ENCODE results near the gene BCAR1. TPM values are rescaled to one million over a fixed set of nuclear protein-coding genes. Genes with fewer than 3 reads are reported as not detected.
A peak's percentile ranks its signal among the peaks of the same experiment; 100 is the strongest.

BCAR1 gene, protein sequence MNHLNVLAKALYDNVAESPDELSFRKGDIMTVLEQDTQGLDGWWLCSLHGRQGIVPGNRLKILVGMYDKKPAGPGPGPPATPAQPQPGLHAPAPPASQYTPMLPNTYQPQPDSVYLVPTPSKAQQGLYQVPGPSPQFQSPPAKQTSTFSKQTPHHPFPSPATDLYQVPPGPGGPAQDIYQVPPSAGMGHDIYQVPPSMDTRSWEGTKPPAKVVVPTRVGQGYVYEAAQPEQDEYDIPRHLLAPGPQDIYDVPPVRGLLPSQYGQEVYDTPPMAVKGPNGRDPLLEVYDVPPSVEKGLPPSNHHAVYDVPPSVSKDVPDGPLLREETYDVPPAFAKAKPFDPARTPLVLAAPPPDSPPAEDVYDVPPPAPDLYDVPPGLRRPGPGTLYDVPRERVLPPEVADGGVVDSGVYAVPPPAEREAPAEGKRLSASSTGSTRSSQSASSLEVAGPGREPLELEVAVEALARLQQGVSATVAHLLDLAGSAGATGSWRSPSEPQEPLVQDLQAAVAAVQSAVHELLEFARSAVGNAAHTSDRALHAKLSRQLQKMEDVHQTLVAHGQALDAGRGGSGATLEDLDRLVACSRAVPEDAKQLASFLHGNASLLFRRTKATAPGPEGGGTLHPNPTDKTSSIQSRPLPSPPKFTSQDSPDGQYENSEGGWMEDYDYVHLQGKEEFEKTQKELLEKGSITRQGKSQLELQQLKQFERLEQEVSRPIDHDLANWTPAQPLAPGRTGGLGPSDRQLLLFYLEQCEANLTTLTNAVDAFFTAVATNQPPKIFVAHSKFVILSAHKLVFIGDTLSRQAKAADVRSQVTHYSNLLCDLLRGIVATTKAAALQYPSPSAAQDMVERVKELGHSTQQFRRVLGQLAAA
- total RNA-seq (2021) = 87.3 to 95.6 TPM (median 88.6 TPM) in 3 replicates
- percentile 74 among the genes with signal in this experiment for Bru-seq, nascent RNA
- long read RNA-seq, experiment 1, transcript BCAR1-201 (7 exons, 3,221 nt) = major isoform, 272 of 623 reads
- long read RNA-seq, experiment 1, transcript BCAR1-212 (3 exons, 2,692 nt) = minor isoform, 19 of 623 reads
- long read RNA-seq, experiment 1, transcript BCAR1-207 (7 exons, 3,192 nt) = minor isoform, 205 of 623 reads
- long read RNA-seq, experiment 1, partial matches to known transcripts = 44 of 623 reads
- long read RNA-seq, experiment 1, other reads (novel, unspliced or antisense) = 79 of 623 reads
- long read RNA-seq, experiment 2, transcript BCAR1-201 (7 exons, 3,221 nt) = minor isoform, 14 of 96 reads
- long read RNA-seq, experiment 2, transcript BCAR1-212 (3 exons, 2,692 nt) = major isoform, 25 of 96 reads
- long read RNA-seq, experiment 2, transcript BCAR1-207 (7 exons, 3,192 nt) = minor isoform, 12 of 96 reads
- long read RNA-seq, experiment 2, partial matches to known transcripts = 14 of 96 reads
- long read RNA-seq, experiment 2, other reads (novel, unspliced or antisense) = 31 of 96 reads
- long read RNA-seq, experiment 3, transcript BCAR1-212 (3 exons, 2,692 nt) = major isoform, 11 of 12 reads
- long read RNA-seq, experiment 3, partial matches to known transcripts = 0 of 12 reads
- long read RNA-seq, experiment 3, other reads (novel, unspliced or antisense) = 1 of 12 reads

DNA sequence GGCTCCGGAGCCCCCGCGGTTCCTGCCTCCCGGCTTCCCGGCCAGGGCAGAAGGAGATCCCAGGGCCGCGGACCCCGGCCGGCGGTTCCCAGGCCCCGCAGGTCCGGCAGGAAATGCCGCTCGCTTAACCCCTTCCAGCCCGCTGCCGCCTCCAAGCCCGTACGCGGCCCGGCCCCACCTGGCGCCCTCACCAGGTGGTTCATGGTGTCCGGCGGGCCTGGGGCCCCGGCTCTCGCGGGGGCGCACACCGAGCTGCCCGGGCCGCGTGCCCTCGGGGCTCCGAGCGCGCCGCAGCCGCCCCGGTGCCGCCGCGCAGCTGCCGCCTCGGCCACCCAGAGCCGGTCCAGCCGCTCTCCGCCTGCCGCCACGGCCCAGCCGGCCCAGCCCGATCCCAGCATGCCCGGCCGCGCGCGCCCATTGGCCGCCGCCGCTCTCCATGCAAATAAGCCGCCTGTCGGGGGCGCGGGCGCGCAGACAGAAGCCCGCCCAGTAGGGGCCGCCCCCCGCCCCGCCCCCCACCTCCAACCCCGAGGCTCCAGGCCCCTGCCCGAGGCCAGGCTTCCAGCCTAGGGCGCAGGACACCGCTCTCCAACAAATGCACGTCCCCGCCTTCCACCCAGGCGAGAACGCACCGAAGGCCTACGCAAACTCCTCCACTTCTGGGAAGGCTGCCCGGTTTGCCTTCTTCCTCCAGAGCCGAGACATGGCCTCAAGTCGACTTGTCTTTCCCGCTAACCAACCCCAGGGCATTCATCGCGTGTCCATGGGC lies at the start of gene BCAR1:
Gene BCAR1 (minus strand): TSS at position 345 of the 769 bp plus-strand sequence. CDS start 142 bp downstream, at position 203.
- ChIA-PET CTCF (interaction anchor here (1.1 to 7.5 kb wide), 3 partner anchors 18 to 134 kb away, joined by 3 to 92 read pairs (median 4); no protein-coding TSS in a partner anchor), POLR2A (interaction anchor here (1.2 to 5.9 kb wide), 4 partner anchors 9 to 23 kb away, joined by 4 to 57 read pairs (median 10); no protein-coding TSS in a partner anchor)
- H3K27me3 Mint-ChIP-seq (ENCODE audit: low read depth) = no peaks in the 10 kb centered on the region
- peak within 1 kb of the TSS; percentile 79 for H3K4me3 Mint-ChIP-seq
- H3K4me1 Mint-ChIP-seq = peaks cover 83% of the 10 kb centered on the region
- no peaks in the 10 kb centered on the region for H3K9me3 Mint-ChIP-seq
- peak; percentile 63 for ATAC-seq
- no peaks in the 10 kb centered on the region for H3K36me3 Mint-ChIP-seq
- peak; percentile 93 for DNase-seq (ENCODE audit: low spot score)
- peak within 1 kb of the TSS; percentile 97 for H3K27ac Mint-ChIP-seq
- TF ChIP-seq NFYB (CRISPR knock-in tag; conservative IDR thresholded peaks at IDR 0.05; ENCODE audit: low read depth) (peak; percentile 55), OVOL2 (CRISPR knock-in tag; IDR thresholded peaks at IDR 0.05; ENCODE audit: borderline replicate concordance) (no peak), SP1 (CRISPR knock-in tag; conservative IDR thresholded peaks at IDR 0.05) (peak; percentile 79), EMX1 (CRISPR knock-in tag; IDR thresholded peaks at IDR 0.05) (peak; percentile 25; the same call in 1 of the 2 replicates), TEAD1 (CRISPR knock-in tag; IDR thresholded peaks at IDR 0.05) (peak; percentile 34; the same call in 1 of the 2 replicates), NFE2L1 (CRISPR knock-in tag; IDR thresholded peaks at IDR 0.05) (no peak), CREM (CRISPR knock-in tag; IDR thresholded peaks at IDR 0.05) (no peak), MYBL2 (CRISPR knock-in tag; IDR thresholded peaks at IDR 0.05) (0 out of 2 replicates have a peak, but pooled peaks have one; percentile 0), ATF1 (CRISPR knock-in tag; IDR thresholded peaks at IDR 0.05) (0 out of 2 replicates have a peak, but pooled peaks have one; percentile 14), GRHL2 (CRISPR knock-in tag; IDR thresholded peaks at IDR 0.05; ENCODE audit: insufficient replicate concordance, severe bottlenecking) (no peak), FOXK1 (CRISPR knock-in tag; IDR thresholded peaks at IDR 0.05) (0 out of 2 replicates have a peak, but pooled peaks have one; percentile 10)
- TF ChIP-seq, protein P1, sequence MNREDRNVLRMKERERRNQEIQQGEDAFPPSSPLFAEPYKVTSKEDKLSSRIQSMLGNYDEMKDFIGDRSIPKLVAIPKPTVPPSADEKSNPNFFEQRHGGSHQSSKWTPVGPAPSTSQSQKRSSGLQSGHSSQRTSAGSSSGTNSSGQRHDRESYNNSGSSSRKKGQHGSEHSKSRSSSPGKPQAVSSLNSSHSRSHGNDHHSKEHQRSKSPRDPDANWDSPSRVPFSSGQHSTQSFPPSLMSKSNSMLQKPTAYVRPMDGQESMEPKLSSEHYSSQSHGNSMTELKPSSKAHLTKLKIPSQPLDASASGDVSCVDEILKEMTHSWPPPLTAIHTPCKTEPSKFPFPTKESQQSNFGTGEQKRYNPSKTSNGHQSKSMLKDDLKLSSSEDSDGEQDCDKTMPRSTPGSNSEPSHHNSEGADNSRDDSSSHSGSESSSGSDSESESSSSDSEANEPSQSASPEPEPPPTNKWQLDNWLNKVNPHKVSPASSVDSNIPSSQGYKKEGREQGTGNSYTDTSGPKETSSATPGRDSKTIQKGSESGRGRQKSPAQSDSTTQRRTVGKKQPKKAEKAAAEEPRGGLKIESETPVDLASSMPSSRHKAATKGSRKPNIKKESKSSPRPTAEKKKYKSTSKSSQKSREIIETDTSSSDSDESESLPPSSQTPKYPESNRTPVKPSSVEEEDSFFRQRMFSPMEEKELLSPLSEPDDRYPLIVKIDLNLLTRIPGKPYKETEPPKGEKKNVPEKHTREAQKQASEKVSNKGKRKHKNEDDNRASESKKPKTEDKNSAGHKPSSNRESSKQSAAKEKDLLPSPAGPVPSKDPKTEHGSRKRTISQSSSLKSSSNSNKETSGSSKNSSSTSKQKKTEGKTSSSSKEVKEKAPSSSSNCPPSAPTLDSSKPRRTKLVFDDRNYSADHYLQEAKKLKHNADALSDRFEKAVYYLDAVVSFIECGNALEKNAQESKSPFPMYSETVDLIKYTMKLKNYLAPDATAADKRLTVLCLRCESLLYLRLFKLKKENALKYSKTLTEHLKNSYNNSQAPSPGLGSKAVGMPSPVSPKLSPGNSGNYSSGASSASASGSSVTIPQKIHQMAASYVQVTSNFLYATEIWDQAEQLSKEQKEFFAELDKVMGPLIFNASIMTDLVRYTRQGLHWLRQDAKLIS (CRISPR knock-in tag; IDR thresholded peaks at IDR 0.05; ENCODE audit: borderline replicate concordance) = no peak
- TF ChIP-seq, protein P2, sequence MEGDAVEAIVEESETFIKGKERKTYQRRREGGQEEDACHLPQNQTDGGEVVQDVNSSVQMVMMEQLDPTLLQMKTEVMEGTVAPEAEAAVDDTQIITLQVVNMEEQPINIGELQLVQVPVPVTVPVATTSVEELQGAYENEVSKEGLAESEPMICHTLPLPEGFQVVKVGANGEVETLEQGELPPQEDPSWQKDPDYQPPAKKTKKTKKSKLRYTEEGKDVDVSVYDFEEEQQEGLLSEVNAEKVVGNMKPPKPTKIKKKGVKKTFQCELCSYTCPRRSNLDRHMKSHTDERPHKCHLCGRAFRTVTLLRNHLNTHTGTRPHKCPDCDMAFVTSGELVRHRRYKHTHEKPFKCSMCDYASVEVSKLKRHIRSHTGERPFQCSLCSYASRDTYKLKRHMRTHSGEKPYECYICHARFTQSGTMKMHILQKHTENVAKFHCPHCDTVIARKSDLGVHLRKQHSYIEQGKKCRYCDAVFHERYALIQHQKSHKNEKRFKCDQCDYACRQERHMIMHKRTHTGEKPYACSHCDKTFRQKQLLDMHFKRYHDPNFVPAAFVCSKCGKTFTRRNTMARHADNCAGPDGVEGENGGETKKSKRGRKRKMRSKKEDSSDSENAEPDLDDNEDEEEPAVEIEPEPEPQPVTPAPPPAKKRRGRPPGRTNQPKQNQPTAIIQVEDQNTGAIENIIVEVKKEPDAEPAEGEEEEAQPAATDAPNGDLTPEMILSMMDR (IDR thresholded peaks at IDR 0.05) = no peak
- TF ChIP-seq, protein P3, sequence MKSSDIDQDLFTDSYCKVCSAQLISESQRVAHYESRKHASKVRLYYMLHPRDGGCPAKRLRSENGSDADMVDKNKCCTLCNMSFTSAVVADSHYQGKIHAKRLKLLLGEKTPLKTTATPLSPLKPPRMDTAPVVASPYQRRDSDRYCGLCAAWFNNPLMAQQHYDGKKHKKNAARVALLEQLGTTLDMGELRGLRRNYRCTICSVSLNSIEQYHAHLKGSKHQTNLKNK (CRISPR knock-in tag; IDR thresholded peaks at IDR 0.05) = no peak
- TF ChIP-seq, protein P4, sequence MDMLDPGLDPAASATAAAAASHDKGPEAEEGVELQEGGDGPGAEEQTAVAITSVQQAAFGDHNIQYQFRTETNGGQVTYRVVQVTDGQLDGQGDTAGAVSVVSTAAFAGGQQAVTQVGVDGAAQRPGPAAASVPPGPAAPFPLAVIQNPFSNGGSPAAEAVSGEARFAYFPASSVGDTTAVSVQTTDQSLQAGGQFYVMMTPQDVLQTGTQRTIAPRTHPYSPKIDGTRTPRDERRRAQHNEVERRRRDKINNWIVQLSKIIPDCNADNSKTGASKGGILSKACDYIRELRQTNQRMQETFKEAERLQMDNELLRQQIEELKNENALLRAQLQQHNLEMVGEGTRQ (CRISPR knock-in tag; IDR thresholded peaks at IDR 0.05) = no peak
- TF ChIP-seq, protein P5, sequence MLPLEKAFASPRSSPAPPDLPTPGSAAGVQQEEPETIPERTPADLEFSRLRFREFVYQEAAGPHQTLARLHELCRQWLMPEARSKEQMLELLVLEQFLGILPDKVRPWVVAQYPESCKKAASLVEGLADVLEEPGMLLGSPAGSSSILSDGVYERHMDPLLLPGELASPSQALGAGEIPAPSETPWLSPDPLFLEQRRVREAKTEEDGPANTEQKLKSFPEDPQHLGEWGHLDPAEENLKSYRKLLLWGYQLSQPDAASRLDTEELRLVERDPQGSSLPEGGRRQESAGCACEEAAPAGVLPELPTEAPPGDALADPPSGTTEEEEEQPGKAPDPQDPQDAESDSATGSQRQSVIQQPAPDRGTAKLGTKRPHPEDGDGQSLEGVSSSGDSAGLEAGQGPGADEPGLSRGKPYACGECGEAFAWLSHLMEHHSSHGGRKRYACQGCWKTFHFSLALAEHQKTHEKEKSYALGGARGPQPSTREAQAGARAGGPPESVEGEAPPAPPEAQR (CRISPR knock-in tag; IDR thresholded peaks at IDR 0.05) = no peak
- TF ChIP-seq, protein P6, sequence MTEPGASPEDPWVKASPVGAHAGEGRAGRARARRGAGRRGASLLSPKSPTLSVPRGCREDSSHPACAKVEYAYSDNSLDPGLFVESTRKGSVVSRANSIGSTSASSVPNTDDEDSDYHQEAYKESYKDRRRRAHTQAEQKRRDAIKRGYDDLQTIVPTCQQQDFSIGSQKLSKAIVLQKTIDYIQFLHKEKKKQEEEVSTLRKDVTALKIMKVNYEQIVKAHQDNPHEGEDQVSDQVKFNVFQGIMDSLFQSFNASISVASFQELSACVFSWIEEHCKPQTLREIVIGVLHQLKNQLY (CRISPR knock-in tag; IDR thresholded peaks at IDR 0.05) = no peak
- TF ChIP-seq, protein P7, sequence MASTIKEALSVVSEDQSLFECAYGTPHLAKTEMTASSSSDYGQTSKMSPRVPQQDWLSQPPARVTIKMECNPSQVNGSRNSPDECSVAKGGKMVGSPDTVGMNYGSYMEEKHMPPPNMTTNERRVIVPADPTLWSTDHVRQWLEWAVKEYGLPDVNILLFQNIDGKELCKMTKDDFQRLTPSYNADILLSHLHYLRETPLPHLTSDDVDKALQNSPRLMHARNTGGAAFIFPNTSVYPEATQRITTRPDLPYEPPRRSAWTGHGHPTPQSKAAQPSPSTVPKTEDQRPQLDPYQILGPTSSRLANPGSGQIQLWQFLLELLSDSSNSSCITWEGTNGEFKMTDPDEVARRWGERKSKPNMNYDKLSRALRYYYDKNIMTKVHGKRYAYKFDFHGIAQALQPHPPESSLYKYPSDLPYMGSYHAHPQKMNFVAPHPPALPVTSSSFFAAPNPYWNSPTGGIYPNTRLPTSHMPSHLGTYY (CRISPR knock-in tag; IDR thresholded peaks at IDR 0.05) = no peak
- TF ChIP-seq, protein P8, sequence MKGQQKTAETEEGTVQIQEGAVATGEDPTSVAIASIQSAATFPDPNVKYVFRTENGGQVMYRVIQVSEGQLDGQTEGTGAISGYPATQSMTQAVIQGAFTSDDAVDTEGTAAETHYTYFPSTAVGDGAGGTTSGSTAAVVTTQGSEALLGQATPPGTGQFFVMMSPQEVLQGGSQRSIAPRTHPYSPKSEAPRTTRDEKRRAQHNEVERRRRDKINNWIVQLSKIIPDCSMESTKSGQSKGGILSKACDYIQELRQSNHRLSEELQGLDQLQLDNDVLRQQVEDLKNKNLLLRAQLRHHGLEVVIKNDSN (CRISPR knock-in tag; IDR thresholded peaks at IDR 0.05) = 0 out of 2 replicates have a peak, but pooled peaks have one; percentile 7

Data from WTC11 (cell line).